GM10248 (cell line): ENCODE measurements around the gene WBP1L.

Experiments used
- CTCF ChIA-PET: fragments of 300-600 bp; sonication (Branson Sonifier 250); formaldehyde crosslinking; extraction: SDS; loops from one replicate; lab custom pipeline; 2021; ENCODE audit warnings: antibody characterized with exemption; lab: Yijun Ruan, JAX
- POLR2A ChIA-PET: fragments of 350-650 bp; sonication (Branson Sonifier 250); formaldehyde crosslinking; extraction: SDS; loops from one replicate; lab custom pipeline; 2020; ENCODE audit warnings: antibody characterized with exemption; lab: Yijun Ruan, JAX
- DNase-seq: peaks from one replicate; pipeline ENCODE4 v3.0.0; 2012; ENCODE audit errors: extremely low spot score
- CTCF ChIP-seq: IDR thresholded peaks from 2 replicates; pipeline ENCODE4 v1.5.1; 2012; ENCODE audit warnings: mild to moderate bottlenecking, low read depth; ENCODE audit errors: extremely low read depth, missing control alignments, control extremely low read depth

WBP1L gene

GRCh38 chr10:102720337-102720736 lies 23.4 kb upstream of the WBP1L start:
- CTCF ChIA-PET = interaction anchor here (0.8 to 3.3 kb wide), 10 partner anchors 10 to 216 kb away, joined by 3 to 10 read pairs (median 3); partner anchors contain the start of gene SUFU
- TF ChIP-seq CTCF = no peak
- no peak for DNase-seq
- POLR2A ChIA-PET = no interaction called here

GRCh38 chr10:102720775-102721301 lies 22.9 kb upstream of the WBP1L start:
- CTCF ChIA-PET = interaction anchor here (0.9 to 3.3 kb wide), 11 partner anchors 8 to 217 kb away, joined by 3 to 10 read pairs (median 3); partner anchors contain the start of genes SUFU and WBP1L
- DNase-seq = no peak
- POLR2A ChIA-PET = no interaction called here
- no peak for TF ChIP-seq CTCF

- DNase-seq = no peak
- ChIA-PET POLR2A (no interaction called here), CTCF (interaction anchor here (0.9 to 3.3 kb wide), 3 partner anchors 9 to 21 kb away, joined by 3 to 10 read pairs (median 4); partner anchors contain the start of gene WBP1L)
- no peak for TF ChIP-seq CTCF
These were observed 21.8 kb upstream of the WBP1L start for GRCh38 chr10:102721954-102722353.

- no peak for TF ChIP-seq CTCF
- ChIA-PET POLR2A (no interaction called here), CTCF (interaction anchor here (1.1 to 1.3 kb wide), 2 partner anchors 9 to 178 kb away, joined by 3 read pairs; partner anchors contain the start of genes ARL3 and SFXN2)
- DNase-seq = no peak
These were observed 19.8 kb upstream of the WBP1L start for GRCh38 chr10:102723989-102724388.

- TF ChIP-seq CTCF = no peak
- DNase-seq = no peak
- ChIA-PET POLR2A (no interaction called here), CTCF (interaction anchor here (1.0 to 2.1 kb wide), 6 partner anchors 8 to 192 kb away, joined by 4 to 8 read pairs (median 5); partner anchors contain the start of genes ARL3, CNNM2 and SFXN2)
These were observed 17.5 kb upstream of the WBP1L start for GRCh38 chr10:102726274-102726673.

GRCh38 chr10:102727037-102727818 lies 16.5 kb upstream of the WBP1L start:
- ChIA-PET CTCF (interaction anchor here (0.7 to 2.1 kb wide), 10 partner anchors 8 to 191 kb away, joined by 3 to 8 read pairs (median 4); partner anchors contain the start of genes ARL3, CNNM2 and SFXN2), POLR2A (no interaction called here)
- no peak for TF ChIP-seq CTCF
- DNase-seq = no peak
